ENCODE data around the gene CSNK2A2. TPM values are rescaled to one million over a fixed set of nuclear protein-coding genes. Genes with fewer than 3 reads are reported as not detected.

Gene CSNK2A2
- total RNA-seq, 1 donor from 2014 or later, result 96.2 TPM

GRCh38 chr16:58217311-58217925 is 19.5 kb upstream of the CSNK2A2 start:
- H3K4me1 Mint-ChIP-seq (ENCODE audit: low read depth, unreplicated experiment), result peaks cover 3% of the 10 kb centered on the region
- H3K36me3 Mint-ChIP-seq (ENCODE audit: low read depth, unreplicated experiment), result no peaks in the 10 kb centered on the region
- no peak overlapping the region for H3K4me3 ChIP-seq (ENCODE audit: insufficient read depth, low read depth, low read length)
- no peaks in the 10 kb centered on the region for H4K20me1 ChIP-seq (ENCODE audit: insufficient read depth, low read length)
- H3K27me3 Mint-ChIP-seq (ENCODE audit: low read depth, unreplicated experiment), result peaks cover 12% of the 10 kb centered on the region
- peaks cover 3% of the 10 kb centered on the region for H3K9me3 Mint-ChIP-seq (ENCODE audit: unreplicated experiment)
- H3K36me3 ChIP-seq (ENCODE audit: insufficient read depth, low read length), result no peaks in the 10 kb centered on the region
- no peaks in the 10 kb centered on the region for H3K4me1 ChIP-seq (ENCODE audit: insufficient read depth, low read length)
- no peak for FAIRE-seq
- no peak overlapping the region for H3K27ac ChIP-seq (ENCODE audit: low read depth, low read length)
- no peak overlapping the region for H3K9ac ChIP-seq (ENCODE audit: low read length)
- H2AFZ ChIP-seq (ENCODE audit: low read depth, low read length), result no peak overlapping the region
- H3K27ac Mint-ChIP-seq (ENCODE audit: unreplicated experiment), result no peak overlapping the region
- no peak overlapping the region for H3K4me2 ChIP-seq (ENCODE audit: low read length)
- H3K9me3 ChIP-seq (ENCODE audit: insufficient read depth, low read depth, low read length), result no peaks in the 10 kb centered on the region
- DNase-seq (ENCODE audit: low read depth), result no peak
- H3K27me3 ChIP-seq (ENCODE audit: insufficient read depth, low read length), result peaks cover 10% of the 10 kb centered on the region
- H3K79me2 ChIP-seq (ENCODE audit: insufficient read depth, low read length), result no peaks in the 10 kb centered on the region
- no peak for TF ChIP-seq EZH2 (IDR thresholded peaks at IDR 0.05; ENCODE audit: insufficient read depth, low read length)
- TF ChIP-seq CTCF (IDR thresholded peaks at IDR 0.05; ENCODE audit: insufficient read depth, low read depth, low read length), result no peak
- H3K4me3 Mint-ChIP-seq (ENCODE audit: unreplicated experiment), result no peak overlapping the region

DNA sequence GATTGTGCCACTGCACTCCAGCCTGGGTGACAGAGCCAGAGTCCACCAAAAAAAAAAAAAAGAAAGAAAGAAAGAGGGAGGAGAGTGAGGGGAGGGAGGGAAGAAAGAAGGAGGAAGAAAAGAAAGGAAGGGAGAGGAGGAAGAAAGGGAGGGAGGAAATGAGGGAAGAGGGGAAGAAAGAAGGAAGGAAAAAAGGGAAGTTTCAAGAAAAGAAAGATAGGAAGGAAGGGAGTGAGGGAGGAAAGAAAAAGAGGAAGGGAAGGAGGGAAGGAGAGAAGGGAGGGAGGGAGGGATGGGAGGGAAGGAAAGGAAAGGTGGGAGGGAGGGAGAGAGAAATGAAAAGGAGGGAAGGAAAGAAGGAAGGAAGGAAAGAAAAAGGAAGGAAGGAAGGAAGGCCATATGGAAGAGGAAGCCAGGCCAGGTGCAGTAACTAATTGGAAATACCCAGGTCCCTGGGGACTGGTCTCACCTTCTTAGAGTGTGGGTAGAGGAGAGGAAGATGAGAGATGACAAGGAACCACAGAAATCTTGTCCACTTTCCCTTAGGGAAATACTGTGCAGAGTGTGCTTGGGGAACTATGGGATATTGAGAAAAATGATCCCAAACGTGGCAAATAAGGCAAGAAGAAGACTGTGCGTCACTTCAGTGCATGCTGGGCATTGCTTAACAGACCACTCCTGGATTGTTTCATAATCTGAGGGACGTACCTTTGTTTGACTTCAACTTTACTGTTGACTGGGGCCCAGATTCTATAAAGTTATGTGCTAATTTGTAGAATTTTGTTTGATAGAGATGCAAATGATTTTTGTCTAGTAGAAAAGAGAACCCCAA is 15.1 kb upstream of the CSNK2A2 start:
- no peak overlapping the region for H3K9ac ChIP-seq (ENCODE audit: low read length)
- no peak overlapping the region for H3K4me3 ChIP-seq (ENCODE audit: insufficient read depth, low read depth, low read length)
- Mint-ChIP-seq H3K36me3 (ENCODE audit: low read depth, unreplicated experiment) (no peaks in the 10 kb centered on the region), H3K4me1 (ENCODE audit: low read depth, unreplicated experiment) (no peaks in the 10 kb centered on the region), H3K9me3 (ENCODE audit: unreplicated experiment) (peaks cover 3% of the 10 kb centered on the region), H3K27me3 (ENCODE audit: low read depth, unreplicated experiment) (peaks cover 14% of the 10 kb centered on the region), H3K4me3 (ENCODE audit: unreplicated experiment) (no peak overlapping the region), H3K27ac (ENCODE audit: unreplicated experiment) (no peak overlapping the region)
- H3K27ac ChIP-seq (ENCODE audit: low read depth, low read length), result no peak overlapping the region
- no peak overlapping the region for H2AFZ ChIP-seq (ENCODE audit: low read depth, low read length)
- no peaks in the 10 kb centered on the region for H3K9me3 ChIP-seq (ENCODE audit: insufficient read depth, low read depth, low read length)
- H3K4me1 ChIP-seq (ENCODE audit: insufficient read depth, low read length), result no peaks in the 10 kb centered on the region
- no peak overlapping the region for H3K4me2 ChIP-seq (ENCODE audit: low read length)
- DNase-seq (ENCODE audit: low read depth) (no peak), FAIRE-seq (no peak)
- no peaks in the 10 kb centered on the region for H3K36me3 ChIP-seq (ENCODE audit: insufficient read depth, low read length)
- no peaks in the 10 kb centered on the region for H3K79me2 ChIP-seq (ENCODE audit: insufficient read depth, low read length)
- no peaks in the 10 kb centered on the region for H4K20me1 ChIP-seq (ENCODE audit: insufficient read depth, low read length)
- H3K27me3 ChIP-seq (ENCODE audit: insufficient read depth, low read length), result peaks cover 4% of the 10 kb centered on the region
- TF ChIP-seq CTCF (IDR thresholded peaks at IDR 0.05; ENCODE audit: insufficient read depth, low read depth, low read length), result no peak

- H3K4me3 Mint-ChIP-seq (ENCODE audit: unreplicated experiment), result no peak overlapping the region
- H3K4me1 Mint-ChIP-seq (ENCODE audit: low read depth, unreplicated experiment), result no peaks in the 10 kb centered on the region
- no peak for FAIRE-seq
Observed at GRCh38 chr16:58211846-58212245, 13.9 kb upstream of the CSNK2A2 start.

More at GRCh38 chr16:58211846-58212245, 13.9 kb upstream of the CSNK2A2 start:
- H3K36me3 Mint-ChIP-seq (ENCODE audit: low read depth, unreplicated experiment), result no peaks in the 10 kb centered on the region
- no peak overlapping the region for H2AFZ ChIP-seq (ENCODE audit: low read depth, low read length)
- H3K27me3 ChIP-seq (ENCODE audit: insufficient read depth, low read length), result peaks cover 10% of the 10 kb centered on the region
- H3K79me2 ChIP-seq (ENCODE audit: insufficient read depth, low read length), result no peaks in the 10 kb centered on the region
- TF ChIP-seq EZH2 (IDR thresholded peaks at IDR 0.05; ENCODE audit: insufficient read depth, low read length), result no peak
- no peak for TF ChIP-seq CTCF (IDR thresholded peaks at IDR 0.05; ENCODE audit: insufficient read depth, low read depth, low read length)
- H3K27me3 Mint-ChIP-seq (ENCODE audit: low read depth, unreplicated experiment), result peaks cover 18% of the 10 kb centered on the region
- no peaks in the 10 kb centered on the region for H3K9me3 Mint-ChIP-seq (ENCODE audit: unreplicated experiment)
- no peak for DNase-seq (ENCODE audit: low read depth)
- no peak overlapping the region for H3K4me3 ChIP-seq (ENCODE audit: insufficient read depth, low read depth, low read length)
- no peak overlapping the region for H3K27ac Mint-ChIP-seq (ENCODE audit: unreplicated experiment)
- H3K36me3 ChIP-seq (ENCODE audit: insufficient read depth, low read length), result no peaks in the 10 kb centered on the region
- no peaks in the 10 kb centered on the region for H4K20me1 ChIP-seq (ENCODE audit: insufficient read depth, low read length)
- no peaks in the 10 kb centered on the region for H3K4me1 ChIP-seq (ENCODE audit: insufficient read depth, low read length)
- H3K9me3 ChIP-seq (ENCODE audit: insufficient read depth, low read depth, low read length), result no peaks in the 10 kb centered on the region
- H3K27ac ChIP-seq (ENCODE audit: low read depth, low read length), result no peak overlapping the region
- H3K9ac ChIP-seq (ENCODE audit: low read length), result no peak overlapping the region
- H3K4me2 ChIP-seq (ENCODE audit: low read length), result no peak overlapping the region

All from astrocyte (in vitro differentiated cells and primary cell).